ENCODE measurements around the gene FANCD2OS. TPM values are rescaled to one million over a fixed set of nuclear protein-coding genes. Genes with fewer than 3 reads are reported as not detected.

The FANCD2OS gene
- not detected for total RNA-seq

GRCh38 chr3:10108091-10108490, at the start of gene FANCD2OS:
TSS of gene FANCD2OS (minus strand) at chr3:10108255. CDS start at chr3:10104774, 3,481 bp downstream.
- Mint-ChIP-seq H3K27ac (no peak within 1 kb of the TSS), H3K27me3 (peaks cover 1% of the 10 kb centered on the region), H3K36me3 (no peaks in the 10 kb centered on the region), H3K9me3 (no peaks in the 10 kb centered on the region), H3K4me3 (no peak within 1 kb of the TSS), H3K4me1 (ENCODE audit: low read depth) (no peaks in the 10 kb centered on the region)
- POLR2A ChIA-PET = no interaction called here
- no peak for DNase-seq
- intact Hi-C loops (cut with micrococcal nuclease) = no loop called here
- CTCF ChIA-PET = no interaction called here

- POLR2A ChIA-PET = no interaction called here
- peaks cover 3% of the 10 kb centered on the region for H3K9me3 Mint-ChIP-seq
Observed at GRCh38 chr3:10157031-10157430, 49.0 kb upstream of the FANCD2OS start.

GRCh38 chr3:10155658-10156057, 47.6 kb upstream of the FANCD2OS start:
- CTCF ChIA-PET = interaction anchor here (1.0 kb wide), 1 partner anchor 10 kb away, joined by 3 read pairs; no protein-coding TSS in a partner anchor
- H3K27me3 Mint-ChIP-seq = no peaks in the 10 kb centered on the region
- intact Hi-C loops (cut with micrococcal nuclease) = no loop called here
- DNase-seq = no peak
- no peak overlapping the region for H3K27ac Mint-ChIP-seq
- peaks cover 3% of the 10 kb centered on the region for H3K9me3 Mint-ChIP-seq
- POLR2A ChIA-PET = interaction anchor here (0.7 kb wide), 1 partner anchor 223 kb away, joined by 3 read pairs; no protein-coding TSS in a partner anchor
- peaks cover 19% of the 10 kb centered on the region for H3K36me3 Mint-ChIP-seq
- no peaks in the 10 kb centered on the region for H3K4me1 Mint-ChIP-seq (ENCODE audit: low read depth)
- H3K4me3 Mint-ChIP-seq = no peak overlapping the region

More at GRCh38 chr3:10157031-10157430, 49.0 kb upstream of the FANCD2OS start:
- Mint-ChIP-seq H3K27me3 (no peaks in the 10 kb centered on the region), H3K27ac (no peak overlapping the region), H3K36me3 (peaks cover 14% of the 10 kb centered on the region), H3K4me3 (no peak overlapping the region), H3K4me1 (ENCODE audit: low read depth) (no peaks in the 10 kb centered on the region)
- intact Hi-C loops (cut with micrococcal nuclease) = no loop called here
- CTCF ChIA-PET = no interaction called here
- no peak for DNase-seq

- Mint-ChIP-seq H3K4me1 (ENCODE audit: low read depth) (no peaks in the 10 kb centered on the region), H3K27me3 (no peaks in the 10 kb centered on the region), H3K9me3 (peaks cover 3% of the 10 kb centered on the region), H3K27ac (no peak overlapping the region), H3K36me3 (peaks cover 23% of the 10 kb centered on the region), H3K4me3 (no peak overlapping the region)
- ChIA-PET CTCF (interaction anchor here (0.8 kb wide), 1 partner anchor 9 kb away, joined by 4 read pairs; no protein-coding TSS in a partner anchor), POLR2A (interaction anchor here (0.7 kb wide), 1 partner anchor 223 kb away, joined by 3 read pairs; no protein-coding TSS in a partner anchor)
- intact Hi-C loops (cut with micrococcal nuclease) = no loop called here
- no peak for DNase-seq
Observed at GRCh38 chr3:10155123-10155472, 47.0 kb upstream of the FANCD2OS start.

GRCh38 chr3:10154335-10155122, 46.5 kb upstream of the FANCD2OS start:
- intact Hi-C loops (cut with micrococcal nuclease) = no loop called here
- Mint-ChIP-seq H3K4me1 (ENCODE audit: low read depth) (no peaks in the 10 kb centered on the region), H3K36me3 (peaks cover 28% of the 10 kb centered on the region), H3K4me3 (no peak overlapping the region), H3K27me3 (no peaks in the 10 kb centered on the region), H3K9me3 (peaks cover 3% of the 10 kb centered on the region), H3K27ac (no peak overlapping the region)
- no peak for DNase-seq
- ChIA-PET CTCF (interaction anchor here (0.8 kb wide), 1 partner anchor 9 kb away, joined by 4 read pairs; no protein-coding TSS in a partner anchor), POLR2A (no interaction called here)

- H3K36me3 Mint-ChIP-seq = peaks cover 39% of the 10 kb centered on the region
- POLR2A ChIA-PET = no interaction called here
Observed at GRCh38 chr3:10150987-10151386, 42.9 kb upstream of the FANCD2OS start.

GRCh38 chr3:10149226-10149625, 41.2 kb upstream of the FANCD2OS start:
- no peaks in the 10 kb centered on the region for H3K27me3 Mint-ChIP-seq
- POLR2A ChIA-PET = interaction anchor here (1.1 kb wide), 1 partner anchor 98 kb away, joined by 3 read pairs; no protein-coding TSS in a partner anchor

More at GRCh38 chr3:10150987-10151386, 42.9 kb upstream of the FANCD2OS start:
- H3K9me3 Mint-ChIP-seq = no peaks in the 10 kb centered on the region
- CTCF ChIA-PET = interaction anchor here (0.9 kb wide), 1 partner anchor 113 kb away, joined by 3 read pairs; no protein-coding TSS in a partner anchor
- no peak for DNase-seq
- H3K4me3 Mint-ChIP-seq = no peak overlapping the region
- intact Hi-C loops (cut with micrococcal nuclease) = no loop called here
- no peak overlapping the region for H3K27ac Mint-ChIP-seq
- H3K4me1 Mint-ChIP-seq (ENCODE audit: low read depth) = peaks cover 9% of the 10 kb centered on the region
- H3K27me3 Mint-ChIP-seq = no peaks in the 10 kb centered on the region

GRCh38 chr3:10145685-10146084, 37.6 kb upstream of the FANCD2OS start:
- POLR2A ChIA-PET = no interaction called here
- CTCF ChIA-PET = no interaction called here
- no peak for DNase-seq
- intact Hi-C loops (cut with micrococcal nuclease) = no loop called here
- peaks cover 48% of the 10 kb centered on the region for H3K36me3 Mint-ChIP-seq
- peak overlapping the region; percentile 48 for H3K27ac Mint-ChIP-seq
- peak overlapping the region; percentile 61 for H3K4me3 Mint-ChIP-seq
- H3K4me1 Mint-ChIP-seq (ENCODE audit: low read depth) = peaks cover 28% of the 10 kb centered on the region
- H3K9me3 Mint-ChIP-seq = no peaks in the 10 kb centered on the region
- no peaks in the 10 kb centered on the region for H3K27me3 Mint-ChIP-seq

More at GRCh38 chr3:10149226-10149625, 41.2 kb upstream of the FANCD2OS start:
- Mint-ChIP-seq H3K9me3 (no peaks in the 10 kb centered on the region), H3K4me1 (ENCODE audit: low read depth) (peaks cover 18% of the 10 kb centered on the region), H3K27ac (no peak overlapping the region), H3K4me3 (no peak overlapping the region), H3K36me3 (peaks cover 41% of the 10 kb centered on the region)
- DNase-seq = no peak
- intact Hi-C loops (cut with micrococcal nuclease) = no loop called here
- CTCF ChIA-PET = no interaction called here

- peak; percentile 53 for DNase-seq
- Mint-ChIP-seq H3K27ac (peak overlapping the region; percentile 83), H3K4me3 (peak overlapping the region; percentile 96), H3K9me3 (no peaks in the 10 kb centered on the region), H3K36me3 (peaks cover 28% of the 10 kb centered on the region), H3K27me3 (no peaks in the 10 kb centered on the region), H3K4me1 (ENCODE audit: low read depth) (peaks cover 27% of the 10 kb centered on the region)
- ChIA-PET POLR2A (interaction anchor here (0.8 to 1.0 kb wide), 2 partner anchors 56 to 493 kb away, joined by 3 to 4 read pairs; no protein-coding TSS in a partner anchor), CTCF (interaction anchor here (0.8 kb wide), 1 partner anchor 43 kb away, joined by 3 read pairs; no protein-coding TSS in a partner anchor)
- intact Hi-C loops (cut with micrococcal nuclease) = loop anchor here (1.0 to 2.0 kb wide), 3 partner anchors 50 to 106 kb away; partner anchors contain the start of gene TATDN2
Observed at GRCh38 chr3:10142707-10143560, 34.9 kb upstream of the FANCD2OS start.

- no peak for DNase-seq
- Mint-ChIP-seq H3K4me1 (ENCODE audit: low read depth) (peaks cover 20% of the 10 kb centered on the region), H3K36me3 (peaks cover 22% of the 10 kb centered on the region), H3K27me3 (no peaks in the 10 kb centered on the region), H3K27ac (peak overlapping the region; percentile 83), H3K9me3 (no peaks in the 10 kb centered on the region), H3K4me3 (peak overlapping the region; percentile 96)
- ChIA-PET CTCF (interaction anchor here (1.0 to 1.3 kb wide), 5 partner anchors 22 to 180 kb away, joined by 3 to 5 read pairs (median 4); partner anchors contain the start of genes IRAK2 and SEC13), POLR2A (interaction anchor here (0.6 to 1.4 kb wide), 9 partner anchors 25 to 179 kb away, joined by 3 to 10 read pairs (median 5); partner anchors contain the start of genes BRK1 and SEC13)
- intact Hi-C loops (cut with micrococcal nuclease) = loop anchor here (1.0 kb wide), 1 partner anchor 26 kb away; the partner anchor contains the start of gene BRK1
Observed at GRCh38 chr3:10140996-10141546, 33.0 kb upstream of the FANCD2OS start.

GRCh38 chr3:10137178-10137577, 29.1 kb upstream of the FANCD2OS start:
- DNase-seq = no peak
- H3K27ac Mint-ChIP-seq = no peak overlapping the region

More at GRCh38 chr3:10137178-10137577, 29.1 kb upstream of the FANCD2OS start:
- no peaks in the 10 kb centered on the region for H3K9me3 Mint-ChIP-seq
- no peaks in the 10 kb centered on the region for H3K4me1 Mint-ChIP-seq (ENCODE audit: low read depth)
- CTCF ChIA-PET = no interaction called here
- H3K27me3 Mint-ChIP-seq = no peaks in the 10 kb centered on the region
- intact Hi-C loops (cut with micrococcal nuclease) = no loop called here
- no peak overlapping the region for H3K4me3 Mint-ChIP-seq
- POLR2A ChIA-PET = no interaction called here
- H3K36me3 Mint-ChIP-seq = peaks cover 1% of the 10 kb centered on the region
